Breast epithelium (tissue), 4 donors: ENCODE data around the gene SAMD11. TPM values are rescaled to one million over a fixed set of nuclear protein-coding genes. Genes with fewer than 3 reads are reported as not detected.

Experiments used
- DNase-seq, 2 donors: peaks; one replicate each; pipeline ENCODE4 v3.0.0-alpha.2; 2019; ENCODE audit warnings: low spot score in 2 of 2
- H3K27ac ChIP-seq, 2 donors: fragments of 200-600 bp; sonication (generic) in 1 of 2; one replicate each; pipeline ENCODE4 v1.5.1; 2016 to 2019; ENCODE audit warnings: mild to moderate bottlenecking in 1 of 2
- H3K27me3 ChIP-seq, 2 donors: fragments of 200-600 bp; sonication (generic) in 1 of 2; one replicate each; pipeline versions ENCODE4 v1.5.1 to v1.6.0; 2017 to 2019; ENCODE audit warnings: control low read depth in 1 of 2, mild to moderate bottlenecking in 1 of 2
- H3K36me3 ChIP-seq: fragments of 200-600 bp; one replicate; pipeline ENCODE4 v1.5.1; 2019
- H3K4me1 ChIP-seq, 2 donors: fragments of 200-600 bp; sonication (generic); one replicate each; pipeline ENCODE4 v1.5.1; 2016 to 2019; ENCODE audit warnings: control low read depth in 1 of 2
- H3K4me3 ChIP-seq, 3 donors: fragments of 200-600 bp; sonication (generic); 1 replicate in 2 of 3; 2 replicates in 1 of 3; pipeline ENCODE4 v1.5.1; 2016 to 2019; ENCODE audit warnings: mild to moderate bottlenecking in 3 of 3, moderate library complexity in 2 of 3
- H3K9me3 ChIP-seq, 2 donors: fragments of 200-600 bp; sonication (generic) in 1 of 2; one replicate each; pipeline ENCODE4 v1.5.1; 2016 to 2019; ENCODE audit warnings: control low read depth in 1 of 2
- CTCF ChIP-seq, 3 donors: fragments of 450-650 bp; IDR thresholded peaks; one replicate each; pipeline ENCODE4 v1.5.1; 2016 to 2017; ENCODE audit warnings: antibody characterized with exemption in 3 of 3, mild to moderate bottlenecking in 3 of 3, moderate library complexity in 3 of 3
- POLR2A ChIP-seq: fragments of 450-650 bp; IDR thresholded peaks from one replicate; pipeline ENCODE4 v1.6.1; 2016; ENCODE audit warnings: antibody characterized with exemption, mild to moderate bottlenecking, moderate library complexity
- POLR2AphosphoS5 ChIP-seq, 3 donors: sonication (generic); formaldehyde crosslinking; IDR thresholded peaks; one replicate each; pipeline ENCODE4 v1.6.1; 2017; ENCODE audit warnings: antibody characterized with exemption in 3 of 3
- intact Hi-C: fragments of 100-400 bp; cut with DNase I; formaldehyde crosslinking; loops from one replicate; pipeline ENCODE4 v1.15.1; 2023; ENCODE audit warnings: low total_unique reads
- total RNA-seq, 3 donors: library from RNA; depleted of rRNA; stranded (reverse); fragments of >200 nt; gene quantifications; one replicate each; pipeline ENCODE4 v1.1.0, GENCODE V29; 2016

SAMD11 gene
- total RNA-seq, 3 donors from 2014 or later: 0.16 to 23.0 (median 2.9) TPM

GRCh38 chr1:899636-900317 lies 23.9 kb upstream of the SAMD11 start:
- no peaks in the 10 kb centered on the region for H3K4me1 ChIP-seq
- H3K36me3 ChIP-seq: no peaks in the 10 kb centered on the region
- H3K27ac ChIP-seq: no peak overlapping the region
- H3K9me3 ChIP-seq: no peaks in the 10 kb centered on the region
- intact Hi-C loops: no loop called here
- peaks cover 0 to 12% of the 10 kb centered on the region in 2 donors for H3K27me3 ChIP-seq
- H3K4me3 ChIP-seq: no peak overlapping the region
- TF ChIP-seq CTCF (IDR thresholded peaks at IDR 0.05) (no peak), POLR2A (no peak), POLR2AphosphoS5 (IDR thresholded peaks at IDR 0.05) (no peak)
- DNase-seq: no peak

GRCh38 chr1:901108-901859 lies 22.4 kb upstream of the SAMD11 start:
- Histone ChIP-seq H3K4me3 (no peak overlapping the region), H3K9me3 (no peaks in the 10 kb centered on the region), H3K36me3 (no peaks in the 10 kb centered on the region), H3K27ac (no peak overlapping the region), H3K4me1 (no peaks in the 10 kb centered on the region), H3K27me3 (peaks cover 0 to 12% of the 10 kb centered on the region in 2 donors)
- no peak for DNase-seq
- TF ChIP-seq CTCF (IDR thresholded peaks at IDR 0.05): no peak
- TF ChIP-seq POLR2A: no peak
- TF ChIP-seq POLR2AphosphoS5 (IDR thresholded peaks at IDR 0.05): no peak
- intact Hi-C loops: no loop called here

- H3K27me3 ChIP-seq: peaks cover 0 to 12% of the 10 kb centered on the region in 2 donors
- TF ChIP-seq POLR2A (no peak), POLR2AphosphoS5 (IDR thresholded peaks at IDR 0.05) (no peak), CTCF (IDR thresholded peaks at IDR 0.05) (no peak)
- H3K36me3 ChIP-seq: no peaks in the 10 kb centered on the region
- intact Hi-C loops: no loop called here
- H3K4me1 ChIP-seq: no peaks in the 10 kb centered on the region
- DNase-seq: no peak
- no peak overlapping the region for H3K4me3 ChIP-seq
- no peak overlapping the region for H3K27ac ChIP-seq
- no peaks in the 10 kb centered on the region for H3K9me3 ChIP-seq
These were observed 20.9 kb upstream of the SAMD11 start for GRCh38 chr1:902802-903201.

- DNase-seq: no peak
- intact Hi-C loops: no loop called here
- Histone ChIP-seq H3K4me1 (no peaks in the 10 kb centered on the region), H3K4me3 (no peak overlapping the region), H3K27ac (no peak overlapping the region), H3K9me3 (no peaks in the 10 kb centered on the region), H3K36me3 (no peaks in the 10 kb centered on the region), H3K27me3 (peaks cover 0 to 12% of the 10 kb centered on the region in 2 donors)
- TF ChIP-seq CTCF (IDR thresholded peaks at IDR 0.05) (no peak), POLR2A (no peak), POLR2AphosphoS5 (IDR thresholded peaks at IDR 0.05) (no peak)
These were observed 20.4 kb upstream of the SAMD11 start for GRCh38 chr1:903305-903704.

GRCh38 chr1:903721-904271 lies 19.9 kb upstream of the SAMD11 start:
- Histone ChIP-seq H3K36me3 (no peaks in the 10 kb centered on the region), H3K4me1 (no peaks in the 10 kb centered on the region), H3K4me3 (peak overlapping the region; percentile 31 to 67 (median 48)), H3K27ac (no peak overlapping the region), H3K27me3 (peaks cover 0 to 12% of the 10 kb centered on the region in 2 donors), H3K9me3 (no peaks in the 10 kb centered on the region)
- DNase-seq: no peak
- intact Hi-C loops: no loop called here
- TF ChIP-seq POLR2A (no peak), POLR2AphosphoS5 (IDR thresholded peaks at IDR 0.05) (no peak), CTCF (IDR thresholded peaks at IDR 0.05) (no peak)
